CD14-positive monocyte (primary cell): ENCODE data around the gene PPP2R2C. TPM values are rescaled to one million over a fixed set of nuclear protein-coding genes. Genes with fewer than 3 reads are reported as not detected.

ENCODE experiments used
- DNase-seq, 3 donors: peaks; one replicate each; pipeline ENCODE4 v3.0.0-alpha.2; 2011 to 2022
- H2AFZ ChIP-seq: 2 replicates; pipeline ENCODE4 v1.6.0; 2012; ENCODE audit warnings: mild to moderate bottlenecking, low read depth, low read length, inconsistent platforms; ENCODE audit not compliant: insufficient read depth, poor library complexity, severe bottlenecking
- H3K27ac ChIP-seq, 2 donors: 1 replicate in 1 of 2; 2 replicates in 1 of 2; pipeline ENCODE4 v1.5.1; 2012 to 2013; ENCODE audit warnings: low read length in 2 of 2, control low read depth in 1 of 2, inconsistent platforms in 1 of 2, low read depth in 1 of 2, mild to moderate bottlenecking in 1 of 2
- H3K27me3 ChIP-seq, 2 donors: one replicate each; pipeline versions ENCODE4 v1.6.0 to v1.6.1; 2011 to 2013; ENCODE audit warnings: low read length in 2 of 2; ENCODE audit not compliant: control insufficient read depth in 2 of 2, insufficient read depth in 2 of 2
- H3K36me3 ChIP-seq, 2 donors: replicated peaks in 1 of 2; 1 replicate in 1 of 2; 2 replicates in 1 of 2; pipeline versions ENCODE4 v1.5.1 to v1.6.1; 2012 to 2013; ENCODE audit warnings: low read length in 2 of 2, control low read depth in 1 of 2, inconsistent platforms in 1 of 2, mild to moderate bottlenecking in 1 of 2; ENCODE audit not compliant: insufficient read depth in 2 of 2, control insufficient read depth in 1 of 2
- H3K4me1 ChIP-seq, 2 donors: 1 replicate in 1 of 2; 2 replicates in 1 of 2; pipeline versions ENCODE4 v1.5.1 to v1.6.1; 2012 to 2013; ENCODE audit warnings: low read length in 2 of 2, control low read depth in 1 of 2, inconsistent platforms in 1 of 2, mild to moderate bottlenecking in 1 of 2, moderate library complexity in 1 of 2; ENCODE audit not compliant: insufficient read depth in 2 of 2, control insufficient read depth in 1 of 2
- H3K4me2 ChIP-seq: replicated peaks from 2 replicates; pipeline ENCODE3; 2012; ENCODE audit warnings: low read length, moderate library complexity, mild to moderate bottlenecking; ENCODE audit not compliant: poor library complexity, severe bottlenecking; ENCODE audit errors: extremely low read depth
- H3K4me3 ChIP-seq, 3 experiments: fragments of 200-600 bp in 1 of 3; sonication (generic) in 1 of 3; replicated peaks in 1 of 3; 1 replicate in 2 of 3; 2 replicates in 1 of 3; pipeline ENCODE4 v1.5.1; 2011 to 2013; ENCODE audit warnings: low read length in 3 of 3, mild to moderate bottlenecking in 3 of 3, control low read depth in 2 of 3, low read depth in 2 of 3, inconsistent platforms in 1 of 3, moderate library complexity in 1 of 3
- H3K79me2 ChIP-seq: 2 replicates; pipeline ENCODE4 v1.6.0; 2012; ENCODE audit warnings: mild to moderate bottlenecking, control low read depth, inconsistent platforms, low read length, moderate library complexity; ENCODE audit not compliant: insufficient read depth
- H3K9ac ChIP-seq: 2 replicates; pipeline ENCODE4 v1.6.0; 2017; ENCODE audit warnings: low read length, mild to moderate bottlenecking; ENCODE audit not compliant: insufficient read depth, poor library complexity, severe bottlenecking
- H3K9me3 ChIP-seq, 2 donors: replicated peaks in 1 of 2; 1 replicate in 1 of 2; 2 replicates in 1 of 2; pipeline versions ENCODE4 v1.5.1 to v1.6.1; 2012 to 2013; ENCODE audit warnings: low read length in 2 of 2, control low read depth in 1 of 2; ENCODE audit not compliant: control insufficient read depth in 1 of 2, insufficient read depth in 1 of 2
- H4K20me1 ChIP-seq: 2 replicates; pipeline ENCODE4 v1.6.0; 2012; ENCODE audit warnings: mild to moderate bottlenecking, low read length, control low read depth, moderate library complexity; ENCODE audit not compliant: insufficient read depth
- H3K27ac Mint-ChIP-seq, 7 donors: one replicate each; pipeline ENCODE4 v1.8.0; 2020; ENCODE audit warnings: mild to moderate bottlenecking in 7 of 7, mixed read lengths in 7 of 7, moderate library complexity in 6 of 7, inconsistent platforms in 2 of 7
- H3K27me3 Mint-ChIP-seq, 3 donors: one replicate each; pipeline ENCODE4 v1.8.0; 2021 to 2022; ENCODE audit warnings: low read depth in 3 of 3, mild to moderate bottlenecking in 3 of 3, mixed read lengths in 3 of 3, moderate library complexity in 3 of 3, inconsistent platforms in 1 of 3
- H3K36me3 Mint-ChIP-seq, 2 donors: one replicate each; pipeline ENCODE4 v1.8.0; 2020; ENCODE audit warnings: mixed read lengths in 2 of 2, inconsistent platforms in 1 of 2, mild to moderate bottlenecking in 1 of 2
- H3K4me1 Mint-ChIP-seq: one replicate; pipeline ENCODE4 v1.8.0; 2020; ENCODE audit warnings: mild to moderate bottlenecking, mixed read lengths
- H3K4me3 Mint-ChIP-seq, 2 donors: one replicate each; pipeline ENCODE4 v1.8.0; 2020; ENCODE audit warnings: mild to moderate bottlenecking in 2 of 2, mixed read lengths in 2 of 2, moderate library complexity in 1 of 2
- H3K9me3 Mint-ChIP-seq, 7 donors: one replicate each; pipeline ENCODE4 v1.8.0; 2020 to 2022; ENCODE audit warnings: mixed read lengths in 7 of 7, mild to moderate bottlenecking in 6 of 7, moderate library complexity in 6 of 7, inconsistent platforms in 2 of 7
- CTCF ChIP-seq: fragments of 200-600 bp; IDR thresholded peaks from one replicate; pipeline ENCODE4 v1.8.0; 2022; ENCODE audit warnings: antibody characterized with exemption, mild to moderate bottlenecking
- WGBS: methylation state at CpG from one replicate; pipeline ENCODE4 v1.1.5; 2013; ENCODE audit warnings: missing lambda C conversion rate; ENCODE audit not compliant: insufficient coverage; 5-methylcytosine and 5-hydroxymethylcytosine counted together
- intact Hi-C, 2 donors: fragments of 100-400 bp; cut with micrococcal nuclease; formaldehyde crosslinking; loops; one replicate each; pipeline versions ENCODE4 v1.15.0 to v1.15.1; 2023
- polyA plus RNA-seq, 3 donors: library from polyadenylated mRNA; depleted of rRNA in 1 of 3; unstranded in 2 of 3; stranded (reverse) in 1 of 3; fragments of 300-500 nt in 2 of 3; fragments of >200 nt in 1 of 3; fragmentation: Illumina TruSeq in 2 of 3; gene quantifications; 1 replicate in 2 of 3; 2 replicates in 1 of 3; pipeline ENCODE4 v1.2.3, GENCODE V29; 2012 to 2021

The PPP2R2C gene
- polyA plus RNA-seq, 3 donors, result not detected

GRCh38 chr4:6275898-6276806, 196.3 kb downstream of the PPP2R2C start:
- Histone ChIP-seq H4K20me1 (no peaks in the 10 kb centered on the region), H3K4me2 (no peak overlapping the region), H2AFZ (no peak overlapping the region), H3K9ac (no peak overlapping the region), H3K27ac (no peak overlapping the region), H3K27me3 (peaks cover under 1 to 13% of the 10 kb centered on the region in 2 donors), H3K79me2 (no peaks in the 10 kb centered on the region), H3K4me3 (no peak overlapping the region), H3K9me3 (peaks cover 0 to under 1% of the 10 kb centered on the region in 2 donors), H3K4me1 (no peaks in the 10 kb centered on the region), H3K36me3 (no peaks in the 10 kb centered on the region)
- Mint-ChIP-seq H3K36me3 (no peaks in the 10 kb centered on the region), H3K4me1 (peaks cover 2% of the 10 kb centered on the region), H3K27me3 (peaks cover 25 to 52% (median 26%) of the 10 kb centered on the region in 3 donors), H3K27ac (no peak overlapping the region), H3K9me3 (peaks cover 0 to 2% (median 0%) of the 10 kb centered on the region in 7 donors), H3K4me3 (no peak overlapping the region)
- TF ChIP-seq CTCF, result no peak
- 96% methylated on average over 19 of the region's 22 CpGs for WGBS
- no peak for DNase-seq
- intact Hi-C loops, result no loop called here

GRCh38 chr4:6275351-6275750, 197.1 kb downstream of the PPP2R2C start:
- Mint-ChIP-seq H3K9me3 (peaks cover 0 to 7% (median 2%) of the 10 kb centered on the region in 7 donors), H3K4me1 (peaks cover 6% of the 10 kb centered on the region), H3K27me3 (peaks cover 32 to 59% (median 35%) of the 10 kb centered on the region in 3 donors), H3K27ac (no peak overlapping the region), H3K4me3 (no peak overlapping the region), H3K36me3 (peaks cover 0 to 2% of the 10 kb centered on the region in 2 donors)
- intact Hi-C loops, result no loop called here
- H2AFZ ChIP-seq, result no peak overlapping the region
- no peak overlapping the region for H3K9ac ChIP-seq
- H3K4me2 ChIP-seq, result no peak overlapping the region
- no peaks in the 10 kb centered on the region for H4K20me1 ChIP-seq
- H3K79me2 ChIP-seq, result no peaks in the 10 kb centered on the region
- no peaks in the 10 kb centered on the region for H3K36me3 ChIP-seq
- H3K27me3 ChIP-seq, result peaks cover 8 to 21% of the 10 kb centered on the region in 2 donors
- TF ChIP-seq CTCF, result no peak
- peaks cover 2 to 3% of the 10 kb centered on the region in 2 donors for H3K4me1 ChIP-seq
- DNase-seq, result no peak
- H3K9me3 ChIP-seq, result peaks cover 0 to 9% of the 10 kb centered on the region in 2 donors
- H3K4me3 ChIP-seq, result no peak overlapping the region
- H3K27ac ChIP-seq, result no peak overlapping the region
- WGBS, result 92% methylated on average over 8 of the region's 10 CpGs
